H9 (cell line): ENCODE data around the gene TTYH2. TPM values are rescaled to one million over a fixed set of nuclear protein-coding genes. Genes with fewer than 3 reads are reported as not detected.

Experiments
- DNase-seq: peaks from one replicate; pipeline ENCODE4 v3.0.0-alpha.2; 2017
- H2AFZ ChIP-seq: one replicate; pipeline ENCODE4 v1.6.1; 2013; ENCODE audit warnings: mild to moderate bottlenecking, low read length, control low read depth, moderate library complexity
- H2AK5ac ChIP-seq: 2 replicates; pipeline ENCODE4 v1.6.1; 2013; ENCODE audit warnings: low read length, control low read depth, mixed read lengths; ENCODE audit not compliant: insufficient read length
- H2BK120ac ChIP-seq: one replicate; pipeline ENCODE4 v1.6.1; 2013; ENCODE audit warnings: low read depth, mild to moderate bottlenecking, low read length, control low read depth, inconsistent platforms; ENCODE audit not compliant: poor library complexity, severe bottlenecking
- H2BK12ac ChIP-seq: 2 replicates; pipeline ENCODE4 v1.6.1; 2013; ENCODE audit warnings: low read length, control low read depth, mixed read lengths, low read depth; ENCODE audit not compliant: insufficient read length
- H2BK15ac ChIP-seq: 2 replicates; pipeline ENCODE4 v1.6.1; 2013; ENCODE audit warnings: low read depth, low read length, control low read depth
- H2BK20ac ChIP-seq: one replicate; pipeline ENCODE4 v1.6.1; 2013; ENCODE audit warnings: low read depth, mild to moderate bottlenecking, low read length, control low read depth, inconsistent platforms; ENCODE audit not compliant: poor library complexity, severe bottlenecking
- H2BK5ac ChIP-seq: 2 replicates; pipeline ENCODE4 v1.6.1; 2013; ENCODE audit warnings: low read length, control low read depth, mixed read lengths; ENCODE audit not compliant: insufficient read length
- H3K14ac ChIP-seq: 2 replicates; pipeline ENCODE4 v1.6.1; 2013; ENCODE audit warnings: low read length, control low read depth; ENCODE audit not compliant: insufficient read depth
- H3K18ac ChIP-seq: 2 replicates; pipeline ENCODE4 v1.6.1; 2013; ENCODE audit warnings: low read depth, mild to moderate bottlenecking, mixed read lengths, low read length, control low read depth; ENCODE audit not compliant: insufficient read length
- H3K23ac ChIP-seq: 2 replicates; pipeline ENCODE4 v1.6.1; 2013; ENCODE audit warnings: low read length, control low read depth, mixed read lengths, low read depth; ENCODE audit not compliant: insufficient read length
- H3K23me2 ChIP-seq: 2 replicates; pipeline ENCODE4 v1.6.1; 2013; ENCODE audit warnings: low read depth, mild to moderate bottlenecking, mixed read lengths, low read length, control low read depth; ENCODE audit not compliant: insufficient read length, poor library complexity, severe bottlenecking
- H3K27ac ChIP-seq: 2 replicates; pipeline ENCODE4 v1.5.1; 2013; ENCODE audit warnings: low read length, control low read depth, mixed read lengths, low read depth; ENCODE audit not compliant: insufficient read length
- H3K27me3 ChIP-seq: 2 replicates; pipeline ENCODE4 v1.6.1; 2013; ENCODE audit warnings: low read length, control low read depth, inconsistent platforms; ENCODE audit not compliant: insufficient read depth
- H3K4ac ChIP-seq: 2 replicates; pipeline ENCODE4 v1.6.1; 2013; ENCODE audit warnings: low read depth, mild to moderate bottlenecking, control low read depth, inconsistent platforms, low read length, moderate library complexity
- H3K4me1 ChIP-seq: 2 replicates; pipeline ENCODE4 v1.6.1; 2013; ENCODE audit warnings: low read length, control low read depth, inconsistent platforms; ENCODE audit not compliant: insufficient read depth
- H3K4me2 ChIP-seq: 2 replicates; pipeline ENCODE4 v1.6.1; 2013; ENCODE audit warnings: low read length, control low read depth, mixed read lengths; ENCODE audit not compliant: insufficient read length, insufficient read depth
- H3K56ac ChIP-seq: 2 replicates; pipeline ENCODE4 v1.6.1; 2013; ENCODE audit warnings: low read depth, mild to moderate bottlenecking, mixed read lengths, low read length, control low read depth; ENCODE audit not compliant: insufficient read length
- H3K79me1 ChIP-seq: 2 replicates; pipeline ENCODE4 v1.6.1; 2013; ENCODE audit warnings: low read depth, mild to moderate bottlenecking, moderate library complexity, low read length, control low read depth, inconsistent platforms; ENCODE audit not compliant: insufficient read depth, poor library complexity, severe bottlenecking
- H3K79me2 ChIP-seq: 2 replicates; pipeline ENCODE4 v1.6.1; 2013; ENCODE audit warnings: low read length, control low read depth, inconsistent platforms; ENCODE audit not compliant: insufficient read depth
- H3K9ac ChIP-seq: 2 replicates; pipeline ENCODE4 v1.6.1; 2013; ENCODE audit warnings: low read length, control low read depth, mixed read lengths; ENCODE audit not compliant: insufficient read length; ENCODE audit errors: extremely low read depth
- H3K9me3 ChIP-seq: one replicate; pipeline ENCODE4 v1.6.1; 2013; ENCODE audit warnings: low read depth, low read length, inconsistent platforms; ENCODE audit not compliant: control insufficient read depth
- H3T11ph ChIP-seq: one replicate; pipeline ENCODE4 v1.6.1; 2013; ENCODE audit warnings: mild to moderate bottlenecking, low read length, control low read depth, inconsistent platforms
- H4K20me1 ChIP-seq: one replicate; pipeline ENCODE4 v1.6.1; 2013; ENCODE audit not compliant: control insufficient read depth, insufficient read length, insufficient read depth
- H4K5ac ChIP-seq: 2 replicates; pipeline ENCODE4 v1.6.1; 2013; ENCODE audit warnings: low read depth, mild to moderate bottlenecking, mixed read lengths, low read length, control low read depth; ENCODE audit not compliant: insufficient read length
- H4K8ac ChIP-seq: replicated peaks from 2 replicates; pipeline ENCODE4 v1.6.1; 2013; ENCODE audit warnings: low read length, control low read depth, mixed read lengths, low read depth; ENCODE audit not compliant: insufficient read length
- H4K91ac ChIP-seq: 2 replicates; pipeline ENCODE4 v1.6.1; 2013; ENCODE audit warnings: low read depth, mild to moderate bottlenecking, moderate library complexity, mixed read lengths, low read length, control low read depth; ENCODE audit not compliant: insufficient read length
- H3K27ac Mint-ChIP-seq, 3 experiments: 2 replicates in 2 of 3; 3 replicates in 1 of 3; pipeline ENCODE4 v1.8.0; 2020 to 2021; ENCODE audit warnings: mixed read lengths in 3 of 3, mild to moderate bottlenecking in 1 of 3, moderate library complexity in 1 of 3
- H3K27me3 Mint-ChIP-seq: 2 replicates; pipeline ENCODE4 v1.8.0; 2021; ENCODE audit warnings: low read depth, mild to moderate bottlenecking, moderate library complexity, mixed read lengths
- H3K36me3 Mint-ChIP-seq, 3 experiments: 2 replicates in 2 of 3; 3 replicates in 1 of 3; pipeline ENCODE4 v1.8.0; 2020 to 2021; ENCODE audit warnings: low read depth in 3 of 3, mixed read lengths in 3 of 3; ENCODE audit not compliant: insufficient read depth in 1 of 3
- H3K4me1 Mint-ChIP-seq, 2 experiments: 2 replicates each; pipeline ENCODE4 v1.8.0; 2020; ENCODE audit warnings: mixed read lengths in 2 of 2
- H3K4me3 Mint-ChIP-seq, 2 experiments: 2 replicates in 1 of 2; 3 replicates in 1 of 2; pipeline ENCODE4 v1.8.0; 2020 to 2021; ENCODE audit warnings: mild to moderate bottlenecking in 2 of 2, mixed read lengths in 2 of 2, moderate library complexity in 1 of 2
- H3K9me3 Mint-ChIP-seq, 2 experiments: 2 replicates in 1 of 2; 3 replicates in 1 of 2; pipeline ENCODE4 v1.8.0; 2020; ENCODE audit warnings: mild to moderate bottlenecking in 2 of 2, mixed read lengths in 2 of 2, moderate library complexity in 1 of 2
- CTCF ChIP-seq: fragments of 200-600 bp; sonication (generic); conservative IDR thresholded peaks from 3 replicates; pipeline ENCODE4 v1.8.0; 2021; ENCODE audit warnings: antibody characterized with exemption, mild to moderate bottlenecking
- WGBS: extraction: QIAGEN DNeasy Blood & Tissue Kit; methylation state at CpG from one replicate; pipeline ENCODE4 v1.1.7; 2013; ENCODE audit warnings: missing lambda C conversion rate, low lambda C conversion rate, mixed read lengths; ENCODE audit not compliant: insufficient read length; ENCODE audit errors: extremely low coverage; 5-methylcytosine and 5-hydroxymethylcytosine counted together
- total RNA-seq: library from RNA; stranded (reverse); gene quantifications from 2 replicates; pipeline ENCODE4 v1.2.1, GENCODE V29; 2021

Gene TTYH2
- total RNA-seq, 1 experiment from 2014 or later: 1.6 TPM

DNA sequence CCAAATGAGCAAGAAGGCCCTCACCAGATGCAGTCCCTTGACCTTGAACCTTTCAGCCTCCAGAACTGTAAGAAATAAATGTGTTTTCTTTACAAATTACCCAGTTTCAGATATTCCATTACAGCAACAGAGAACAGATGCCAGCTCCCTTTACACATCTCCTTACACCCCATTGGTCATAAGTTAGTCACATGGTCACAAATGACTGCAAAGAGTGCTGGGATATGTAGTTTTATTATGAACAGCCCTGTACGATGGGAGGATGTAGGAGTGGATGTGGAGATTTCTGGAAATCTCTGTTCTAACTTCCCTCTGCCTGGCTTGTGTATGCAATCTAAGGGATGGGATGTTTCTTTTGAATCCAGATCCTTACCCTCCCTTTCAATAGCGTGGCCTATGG lies 23.2 kb upstream of the TTYH2 start:
- no CpG with 5 or more reads among the region's 2 CpGs for WGBS
- Histone ChIP-seq H3K4me2 (no peak overlapping the region), H2BK5ac (no peak overlapping the region), H3K4ac (no peak overlapping the region), H2BK12ac (no peak overlapping the region), H3K23me2 (no peaks in the 10 kb centered on the region), H4K20me1 (peaks cover 4% of the 10 kb centered on the region), H2BK15ac (no peak overlapping the region), H3K27me3 (no peaks in the 10 kb centered on the region), H3K14ac (no peak overlapping the region), H3K9ac (no peak overlapping the region), H4K8ac (no peak overlapping the region), H4K91ac (no peak overlapping the region), H2AK5ac (no peak overlapping the region), H3K79me2 (no peaks in the 10 kb centered on the region), H4K5ac (no peak overlapping the region), H2AFZ (no peak overlapping the region), H3K79me1 (no peaks in the 10 kb centered on the region), H2BK120ac (no peak overlapping the region), H3K4me1 (no peaks in the 10 kb centered on the region), H2BK20ac (no peak overlapping the region), H3K9me3 (no peaks in the 10 kb centered on the region), H3K23ac (no peak overlapping the region), H3T11ph (no peak overlapping the region), H3K56ac (no peak overlapping the region), H3K18ac (no peak overlapping the region), H3K27ac (no peak overlapping the region)
- Mint-ChIP-seq H3K9me3 (no peaks in the 10 kb centered on the region; a peak in 3 of 5 replicates), H3K27me3 (peaks cover 18% of the 10 kb centered on the region), H3K4me3 (no peak overlapping the region), H3K4me1 (peaks cover 12 to 36% of the 10 kb centered on the region in 2 experiments), H3K27ac (no peak overlapping the region), H3K36me3 (no peaks in the 10 kb centered on the region)
- TF ChIP-seq CTCF: no peak
- DNase-seq: no peak
